Cardiac muscle cell (in vitro differentiated cells and primary cell): ENCODE results near the gene SPATA21. TPM values are rescaled to one million over a fixed set of nuclear protein-coding genes. Genes with fewer than 3 reads are reported as not detected.

ENCODE experiments used
- DNase-seq, 2 donors: peaks; one replicate each; pipeline versions ENCODE4 v3.0.0 to v3.0.0-alpha.2; 2010 to 2017; ENCODE audit warnings: low read depth in 1 of 2, low spot score in 1 of 2
- H3K27ac ChIP-seq: fragments of 200-600 bp; sonication (generic); 2 replicates; pipeline ENCODE4 v1.5.1; 2016
- H3K27me3 ChIP-seq: fragments of 200-600 bp; sonication (generic); 2 replicates; pipeline ENCODE4 v1.6.0; 2016; ENCODE audit warnings: control low read depth
- H3K36me3 ChIP-seq: fragments of 200-600 bp; sonication (generic); 2 replicates; pipeline ENCODE4 v1.5.1; 2016; ENCODE audit warnings: control low read depth
- H3K4me1 ChIP-seq: fragments of 200-600 bp; sonication (generic); 2 replicates; pipeline ENCODE4 v1.8.1; 2017; ENCODE audit warnings: low read depth, mild to moderate bottlenecking, mixed run types
- H3K4me3 ChIP-seq: fragments of 200-600 bp; sonication (generic); 2 replicates; pipeline ENCODE4 v1.5.1; 2016; ENCODE audit warnings: mild to moderate bottlenecking
- H3K9me3 ChIP-seq: fragments of 200-600 bp; sonication (generic); 2 replicates; pipeline ENCODE4 v1.5.1; 2017; ENCODE audit warnings: low read depth, mild to moderate bottlenecking, control low read depth
- polyA plus RNA-seq: library from polyadenylated mRNA; unstranded; fragments of >200 nt; fragmentation: Nextera tagmentation; extraction: Ambion mirVana; gene quantifications from 2 replicates; pipeline ENCODE4 v1.2.1, GENCODE V29; 2016
- total RNA-seq: library from RNA; depleted of rRNA; stranded (reverse); fragments of >200 nt; gene quantifications from 2 replicates; pipeline ENCODE4 v1.2.3, GENCODE V29; 2016
- TF ChIP-seq, protein P1 (sequence below): IDR thresholded peaks from 2 replicates; pipeline ENCODE4 v1.5.1; 2012; ENCODE audit warnings: low read depth, mild to moderate bottlenecking, low read length

Gene SPATA21
- total and polyA plus RNA-seq, 2 experiments from 2014 or later, result 0.18 TPM; not detected in 1

DNA sequence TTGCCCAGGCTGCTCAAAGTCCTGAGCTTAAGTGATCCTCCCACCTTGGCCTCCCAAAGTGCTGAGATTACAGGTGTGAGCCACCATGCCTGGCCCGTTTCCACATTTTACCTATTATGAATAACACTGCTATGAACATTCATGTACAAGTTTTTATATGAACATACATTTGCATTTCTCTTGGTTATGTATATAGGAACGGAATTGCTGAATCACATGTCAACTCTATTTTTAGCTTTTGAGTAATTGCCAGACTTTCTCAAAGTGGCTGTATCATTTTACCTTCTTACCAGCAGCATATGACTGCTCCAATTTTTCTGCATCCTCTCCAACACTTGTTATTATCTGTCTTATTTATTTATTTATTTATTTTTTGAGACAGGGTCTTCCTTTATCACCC, 2.7 kb downstream of the SPATA21 start:
- Histone ChIP-seq H3K27me3 (no peaks in the 10 kb centered on the region), H3K36me3 (no peaks in the 10 kb centered on the region), H3K27ac (no peak overlapping the region), H3K4me3 (no peak overlapping the region), H3K4me1 (no peaks in the 10 kb centered on the region), H3K9me3 (no peaks in the 10 kb centered on the region)
- TF ChIP-seq, protein P1, sequence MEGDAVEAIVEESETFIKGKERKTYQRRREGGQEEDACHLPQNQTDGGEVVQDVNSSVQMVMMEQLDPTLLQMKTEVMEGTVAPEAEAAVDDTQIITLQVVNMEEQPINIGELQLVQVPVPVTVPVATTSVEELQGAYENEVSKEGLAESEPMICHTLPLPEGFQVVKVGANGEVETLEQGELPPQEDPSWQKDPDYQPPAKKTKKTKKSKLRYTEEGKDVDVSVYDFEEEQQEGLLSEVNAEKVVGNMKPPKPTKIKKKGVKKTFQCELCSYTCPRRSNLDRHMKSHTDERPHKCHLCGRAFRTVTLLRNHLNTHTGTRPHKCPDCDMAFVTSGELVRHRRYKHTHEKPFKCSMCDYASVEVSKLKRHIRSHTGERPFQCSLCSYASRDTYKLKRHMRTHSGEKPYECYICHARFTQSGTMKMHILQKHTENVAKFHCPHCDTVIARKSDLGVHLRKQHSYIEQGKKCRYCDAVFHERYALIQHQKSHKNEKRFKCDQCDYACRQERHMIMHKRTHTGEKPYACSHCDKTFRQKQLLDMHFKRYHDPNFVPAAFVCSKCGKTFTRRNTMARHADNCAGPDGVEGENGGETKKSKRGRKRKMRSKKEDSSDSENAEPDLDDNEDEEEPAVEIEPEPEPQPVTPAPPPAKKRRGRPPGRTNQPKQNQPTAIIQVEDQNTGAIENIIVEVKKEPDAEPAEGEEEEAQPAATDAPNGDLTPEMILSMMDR, result no peak
- peak in 1 of 2 donors; percentile 22 for DNase-seq

DNA sequence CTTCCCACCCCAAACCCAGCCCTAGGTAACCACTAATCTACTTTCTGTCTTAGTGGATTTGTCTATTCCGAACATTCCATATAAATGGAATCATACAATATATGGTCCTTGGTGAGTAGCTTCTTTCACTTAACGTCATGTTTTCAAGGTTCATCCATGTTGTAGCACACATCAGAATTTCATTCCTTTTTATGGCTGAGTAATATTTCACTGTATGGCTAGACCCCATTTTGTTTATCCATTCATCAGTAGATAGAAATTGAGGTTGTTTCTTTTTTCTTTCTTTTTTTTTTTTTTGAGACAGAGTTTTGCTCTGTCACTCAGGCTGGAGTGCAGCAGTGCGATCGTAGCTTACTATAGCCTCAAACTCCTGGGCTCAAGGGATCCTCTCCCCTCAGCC, 3.2 kb downstream of the SPATA21 start:
- H3K9me3 ChIP-seq, result no peaks in the 10 kb centered on the region
- no peak for DNase-seq
- H3K4me3 ChIP-seq, result no peak overlapping the region
- H3K27me3 ChIP-seq, result no peaks in the 10 kb centered on the region
- H3K27ac ChIP-seq, result no peak overlapping the region
- TF ChIP-seq, protein P1, result no peak
- H3K4me1 ChIP-seq, result no peaks in the 10 kb centered on the region
- no peaks in the 10 kb centered on the region for H3K36me3 ChIP-seq

DNA sequence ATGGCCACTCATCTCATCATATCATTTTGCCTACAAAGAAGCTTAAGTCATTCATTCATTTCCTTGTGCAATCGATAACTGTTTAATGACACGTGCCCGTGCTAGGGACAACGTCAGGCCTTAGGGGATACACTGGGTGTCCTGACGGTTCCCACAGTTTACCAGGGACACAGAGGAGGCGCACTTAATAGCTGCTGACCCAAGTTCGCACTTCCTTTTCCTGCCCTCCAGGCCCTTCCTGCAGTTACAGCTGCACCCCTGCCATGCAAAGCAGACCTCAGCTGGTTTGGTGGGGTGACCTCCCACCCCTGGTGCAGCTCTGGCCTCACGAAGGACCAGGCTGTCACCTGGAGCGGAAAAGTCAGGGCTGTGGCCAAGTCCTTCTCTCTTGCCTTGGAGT, 4.2 kb downstream of the SPATA21 start:
- TF ChIP-seq, protein P1, result no peak
- no peaks in the 10 kb centered on the region for H3K9me3 ChIP-seq

DNA sequence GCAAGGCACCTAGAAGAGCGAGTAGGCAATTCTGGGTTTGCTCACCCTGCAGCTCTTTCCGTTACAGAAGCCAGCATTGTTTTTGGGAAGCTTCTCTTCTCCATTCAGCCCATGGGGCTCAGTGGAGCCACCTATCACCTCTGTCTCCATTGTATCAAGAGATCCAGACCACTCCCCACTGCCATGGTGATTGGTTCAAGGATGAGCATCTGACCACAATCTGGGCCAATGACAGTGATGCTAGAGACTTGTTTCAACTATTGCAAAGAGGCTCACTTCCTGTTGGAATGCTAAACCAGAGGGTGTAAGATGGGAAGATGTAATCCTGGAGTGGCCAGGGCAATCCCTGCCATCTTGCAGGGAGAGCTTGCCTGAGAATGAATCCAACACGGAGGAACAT, 6.6 kb downstream of the SPATA21 start:
- Histone ChIP-seq H3K4me3 (no peak overlapping the region), H3K27ac (no peak overlapping the region), H3K4me1 (no peaks in the 10 kb centered on the region), H3K27me3 (no peaks in the 10 kb centered on the region), H3K36me3 (no peaks in the 10 kb centered on the region), H3K9me3 (no peaks in the 10 kb centered on the region)
- peak in 1 of 2 donors; percentile 13 for DNase-seq
- TF ChIP-seq, protein P1, result no peak

More for the DNA sequence above, 4.2 kb downstream of the SPATA21 start:
- H3K36me3 ChIP-seq, result no peaks in the 10 kb centered on the region
- no peak overlapping the region for H3K4me3 ChIP-seq
- no peaks in the 10 kb centered on the region for H3K4me1 ChIP-seq
- DNase-seq, result no peak
- no peaks in the 10 kb centered on the region for H3K27me3 ChIP-seq
- no peak overlapping the region for H3K27ac ChIP-seq

DNA sequence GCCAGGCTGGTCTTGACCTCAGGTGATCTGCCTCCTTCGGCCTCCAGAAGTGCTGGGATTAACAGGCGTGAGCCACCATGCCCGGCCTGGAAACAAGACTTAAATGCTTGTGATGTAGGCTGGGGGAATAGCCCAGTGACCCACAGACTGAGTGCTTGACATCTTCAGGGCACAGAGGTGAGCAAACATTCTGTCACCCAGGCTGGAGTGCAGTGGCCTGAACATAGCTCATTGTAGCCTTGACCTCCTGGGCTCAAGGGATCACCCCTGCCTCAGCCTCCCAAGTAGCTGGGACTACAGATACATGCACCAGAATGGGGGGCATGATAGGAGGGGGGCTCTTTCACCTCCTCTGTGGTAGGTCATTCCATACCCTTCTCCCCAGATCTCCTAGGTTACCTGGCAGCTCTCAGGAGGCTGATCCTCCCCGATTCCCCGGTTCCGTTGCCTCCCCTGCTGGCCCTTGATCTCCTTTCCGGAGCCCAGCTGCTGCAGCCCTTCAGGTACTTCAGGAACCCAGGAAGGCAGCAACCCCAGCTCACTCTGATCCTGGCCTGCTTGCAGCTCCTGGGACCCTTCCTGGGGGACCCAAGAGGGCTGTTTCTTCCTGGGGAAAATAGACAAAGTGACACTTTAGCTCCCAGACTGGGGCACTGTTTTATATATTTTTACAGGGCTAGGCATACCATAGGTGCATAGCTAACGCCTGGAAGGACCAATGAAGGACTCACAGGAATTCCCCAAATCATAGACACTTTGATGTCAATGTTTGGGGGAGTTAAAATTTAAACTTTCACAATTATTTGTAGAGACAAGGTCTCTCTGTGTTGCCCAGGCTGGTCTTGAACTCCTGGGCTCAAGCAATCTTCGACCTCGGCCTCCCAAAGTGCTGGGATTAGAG, 11.8 kb downstream of the SPATA21 start:
- H3K4me3 ChIP-seq, result no peak overlapping the region
- no peaks in the 10 kb centered on the region for H3K9me3 ChIP-seq
- TF ChIP-seq, protein P1, result no peak
- DNase-seq, result no peak
- H3K4me1 ChIP-seq, result no peaks in the 10 kb centered on the region
- no peaks in the 10 kb centered on the region for H3K27me3 ChIP-seq
- H3K27ac ChIP-seq, result no peak overlapping the region
- no peaks in the 10 kb centered on the region for H3K36me3 ChIP-seq
